HCT116 (cell line): ENCODE data around the gene WWOX.

Experiments
- EZH2 ChIP-seq: fragments of 200-600 bp; sonication (generic); IDR thresholded peaks from 2 replicates; pipeline ENCODE4 v1.6.1; 2017; ENCODE audit warnings: antibody characterized with exemption, mixed run types
- EZH2phosphoT487 ChIP-seq: fragments of 200-600 bp; IDR thresholded peaks from 2 replicates; pipeline ENCODE4 v1.6.1; 2018; ENCODE audit warnings: antibody characterized with exemption, borderline replicate concordance
- JUND ChIP-seq: IDR thresholded peaks from 2 replicates; pipeline ENCODE4 v1.6.1; 2012
- POLR2A ChIP-seq: IDR thresholded peaks from 2 replicates; pipeline ENCODE4 v1.7.0; 2011; ENCODE audit warnings: borderline replicate concordance; ENCODE audit not compliant: insufficient read depth, insufficient read length; ENCODE audit errors: extremely low read depth
- RAD21 ChIP-seq: IDR thresholded peaks from 2 replicates; pipeline ENCODE4 v1.6.1; 2012; ENCODE audit warnings: low read depth, mild to moderate bottlenecking
- SIN3A ChIP-seq: IDR thresholded peaks from 2 replicates; pipeline ENCODE4 v1.6.1; 2012; ENCODE audit warnings: low read depth
- SP1 ChIP-seq: IDR thresholded peaks from 2 replicates; pipeline ENCODE4 v1.6.1; 2012; ENCODE audit warnings: low read depth
- ZNF274 ChIP-seq: fragments of 200-500 bp; sonication (Bioruptor generic); IDR thresholded peaks from 2 replicates; pipeline ENCODE4 v1.6.1; 2014; ENCODE audit warnings: mild to moderate bottlenecking, low read depth, low read length, inconsistent platforms
- TF ChIP-seq, protein P1 (sequence below), 3 experiments: fragments of 200-600 bp in 1 of 3; sonication (generic) in 1 of 3; IDR thresholded peaks in 2 of 3; conservative IDR thresholded peaks in 1 of 3; 2 replicates each; pipeline ENCODE4 v1.5.1; 2012 to 2017; ENCODE audit warnings: low read depth in 2 of 3, low read length in 2 of 3, antibody characterized with exemption in 1 of 3, borderline replicate concordance in 1 of 3, control low read depth in 1 of 3, mild to moderate bottlenecking in 1 of 3, mixed read lengths in 1 of 3, mixed run types in 1 of 3, moderate library complexity in 1 of 3; ENCODE audit not compliant: insufficient read depth in 1 of 3

DNA sequence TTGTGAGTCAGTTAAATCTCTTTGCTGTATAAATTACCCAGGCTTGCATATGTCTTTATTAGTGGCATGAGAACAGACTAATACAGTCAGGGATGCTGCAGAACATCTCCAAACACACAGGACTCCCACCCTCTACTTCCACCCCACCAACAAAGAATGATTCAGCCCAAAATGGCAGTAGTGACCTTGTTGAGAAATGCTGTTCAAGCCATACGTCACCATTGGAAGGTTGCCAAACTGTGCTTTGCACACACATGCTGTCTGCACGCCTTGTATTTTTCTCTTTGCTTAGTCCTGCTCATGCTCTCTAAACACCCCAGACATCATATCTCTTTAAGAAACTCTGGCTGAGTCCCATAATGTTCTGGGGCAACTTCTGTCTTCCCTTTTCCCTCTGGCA is 589.6 kb downstream of the WWOX start:
- TF ChIP-seq, protein P1, sequence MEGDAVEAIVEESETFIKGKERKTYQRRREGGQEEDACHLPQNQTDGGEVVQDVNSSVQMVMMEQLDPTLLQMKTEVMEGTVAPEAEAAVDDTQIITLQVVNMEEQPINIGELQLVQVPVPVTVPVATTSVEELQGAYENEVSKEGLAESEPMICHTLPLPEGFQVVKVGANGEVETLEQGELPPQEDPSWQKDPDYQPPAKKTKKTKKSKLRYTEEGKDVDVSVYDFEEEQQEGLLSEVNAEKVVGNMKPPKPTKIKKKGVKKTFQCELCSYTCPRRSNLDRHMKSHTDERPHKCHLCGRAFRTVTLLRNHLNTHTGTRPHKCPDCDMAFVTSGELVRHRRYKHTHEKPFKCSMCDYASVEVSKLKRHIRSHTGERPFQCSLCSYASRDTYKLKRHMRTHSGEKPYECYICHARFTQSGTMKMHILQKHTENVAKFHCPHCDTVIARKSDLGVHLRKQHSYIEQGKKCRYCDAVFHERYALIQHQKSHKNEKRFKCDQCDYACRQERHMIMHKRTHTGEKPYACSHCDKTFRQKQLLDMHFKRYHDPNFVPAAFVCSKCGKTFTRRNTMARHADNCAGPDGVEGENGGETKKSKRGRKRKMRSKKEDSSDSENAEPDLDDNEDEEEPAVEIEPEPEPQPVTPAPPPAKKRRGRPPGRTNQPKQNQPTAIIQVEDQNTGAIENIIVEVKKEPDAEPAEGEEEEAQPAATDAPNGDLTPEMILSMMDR (IDR thresholded peaks at IDR 0.05 in 2 of 3, conservative IDR thresholded peaks at IDR 0.05 in 1 of 3; ENCODE audit: borderline replicate concordance in 1 of 3, insufficient read depth in 1 of 3, low read depth in 2 of 3, low read length in 2 of 3), result no peak
- TF ChIP-seq EZH2 (no peak), EZH2phosphoT487 (no peak), POLR2A (no peak), SIN3A (no peak), ZNF274 (no peak), SP1 (no peak), JUND (no peak), RAD21 (no peak)
